Activated effector memory CD4-positive, alpha-beta T cell treated with anti-CD3 and anti-CD28 coated beads, Interleukin-2, amount 50 U/mL, for 16 hours (primary cell): ENCODE measurements around the gene HOMER2.
"Not testable (repeated sequence)": the region's sequence is repeated elsewhere in the genome, so short reads cannot be mapped to it uniquely, and the experiment has no call there.

Experiments used
- DNase-seq: peaks from one replicate; pipeline ENCODE4 v3.0.0-alpha.2; 2020

The HOMER2 gene

GRCh38 chr15:82952158-82953081 lies at the start of gene HOMER2:
Gene HOMER2, minus strand, starts transcription at chr15:82952720. Its CDS starts 185 bp downstream, at chr15:82952535.
- no peak for DNase-seq

GRCh38 chr15:83000672-83001031 lies 48.1 kb upstream of the HOMER2 start:
- not testable (repeated sequence) for DNase-seq

GRCh38 chr15:82999905-83000671 lies 47.6 kb upstream of the HOMER2 start:
- no peak for DNase-seq

GRCh38 chr15:82999426-82999825 lies 46.9 kb upstream of the HOMER2 start:
- no peak for DNase-seq

- DNase-seq = no peak
These were observed 43.4 kb upstream of the HOMER2 start for GRCh38 chr15:82995938-82996337.

GRCh38 chr15:82995076-82995475 lies 42.6 kb upstream of the HOMER2 start:
- DNase-seq = no peak

- DNase-seq = no peak
These were observed 40.6 kb upstream of the HOMER2 start for GRCh38 chr15:82993144-82993543.

- no peak for DNase-seq
These were observed 40.0 kb upstream of the HOMER2 start for GRCh38 chr15:82992436-82992998.

- no peak for DNase-seq
These were observed 33.9 kb upstream of the HOMER2 start for GRCh38 chr15:82986442-82986780.

- peak; percentile 97 for DNase-seq
These were observed 33.3 kb upstream of the HOMER2 start, which contains the start of gene RAMAC for GRCh38 chr15:82985688-82986441. Gene RAMAC, plus strand, starts transcription at chr15:82986210. Its CDS starts 2,809 bp downstream, at chr15:82989019.

- DNase-seq = no peak
These were observed 28.5 kb upstream of the HOMER2 start for GRCh38 chr15:82980981-82981380.

GRCh38 chr15:82979726-82980125 lies 27.2 kb upstream of the HOMER2 start:
- DNase-seq = no peak

- DNase-seq = no peak
These were observed 25.9 kb upstream of the HOMER2 start for GRCh38 chr15:82978438-82978837.

GRCh38 chr15:82977076-82977475 lies 24.6 kb upstream of the HOMER2 start:
- no peak for DNase-seq

GRCh38 chr15:82972990-82973389 lies 20.5 kb upstream of the HOMER2 start:
- no peak for DNase-seq

- no peak for DNase-seq
These were observed 18.9 kb upstream of the HOMER2 start for GRCh38 chr15:82971218-82971984.

GRCh38 chr15:82970696-82971095 lies 18.2 kb upstream of the HOMER2 start:
- DNase-seq = no peak

- DNase-seq = no peak
These were observed 17.7 kb upstream of the HOMER2 start for GRCh38 chr15:82970078-82970686.

- no peak for DNase-seq
These were observed 16.8 kb upstream of the HOMER2 start for GRCh38 chr15:82969353-82969752.

GRCh38 chr15:82968066-82968465 lies 15.5 kb upstream of the HOMER2 start:
- DNase-seq = no peak

- DNase-seq = no peak
These were observed 14.2 kb upstream of the HOMER2 start for GRCh38 chr15:82966671-82967071.

- no peak for DNase-seq
These were observed 12.4 kb upstream of the HOMER2 start for GRCh38 chr15:82964890-82965289.
